Uterus (tissue), 2 donors: ENCODE measurements around the gene IGF1R.

Source experiments
- POLR2A ChIP-seq, 2 donors: fragments of 450-650 bp; IDR thresholded peaks; one replicate each; pipeline ENCODE4 v1.6.1; 2016; ENCODE audit warnings: antibody characterized with exemption in 2 of 2, mild to moderate bottlenecking in 1 of 2, moderate library complexity in 1 of 2
- TF ChIP-seq, protein P1 (sequence below), 4 experiments: fragments of 200-600 bp in 2 of 4; fragments of 450-650 bp in 2 of 4; sonication (generic) in 2 of 4; IDR thresholded peaks; one replicate each; pipeline ENCODE4 v1.5.1; 2016 to 2019; ENCODE audit warnings: antibody characterized with exemption in 4 of 4, mild to moderate bottlenecking in 2 of 4, moderate library complexity in 1 of 4

DNA sequence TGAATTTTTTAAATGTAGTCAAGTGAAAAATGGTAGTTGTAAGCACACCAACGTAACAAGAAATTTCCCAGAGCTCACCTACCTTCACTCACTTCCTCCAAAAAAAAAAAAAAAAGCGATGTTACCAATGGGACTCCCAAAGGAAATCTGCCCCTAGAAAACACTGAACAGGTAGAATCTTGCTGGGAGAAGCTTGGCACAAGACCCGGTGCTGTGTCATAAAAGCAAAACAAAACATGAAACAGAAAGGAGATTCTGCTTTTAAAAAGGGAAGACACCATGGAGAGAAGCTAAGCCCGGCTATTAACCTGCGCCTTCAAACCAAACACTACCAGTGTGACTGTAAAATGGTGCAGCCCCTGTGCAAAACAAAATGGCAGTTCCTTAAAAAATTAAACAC is 318.8 kb downstream of the IGF1R start:
- TF ChIP-seq, protein P1, sequence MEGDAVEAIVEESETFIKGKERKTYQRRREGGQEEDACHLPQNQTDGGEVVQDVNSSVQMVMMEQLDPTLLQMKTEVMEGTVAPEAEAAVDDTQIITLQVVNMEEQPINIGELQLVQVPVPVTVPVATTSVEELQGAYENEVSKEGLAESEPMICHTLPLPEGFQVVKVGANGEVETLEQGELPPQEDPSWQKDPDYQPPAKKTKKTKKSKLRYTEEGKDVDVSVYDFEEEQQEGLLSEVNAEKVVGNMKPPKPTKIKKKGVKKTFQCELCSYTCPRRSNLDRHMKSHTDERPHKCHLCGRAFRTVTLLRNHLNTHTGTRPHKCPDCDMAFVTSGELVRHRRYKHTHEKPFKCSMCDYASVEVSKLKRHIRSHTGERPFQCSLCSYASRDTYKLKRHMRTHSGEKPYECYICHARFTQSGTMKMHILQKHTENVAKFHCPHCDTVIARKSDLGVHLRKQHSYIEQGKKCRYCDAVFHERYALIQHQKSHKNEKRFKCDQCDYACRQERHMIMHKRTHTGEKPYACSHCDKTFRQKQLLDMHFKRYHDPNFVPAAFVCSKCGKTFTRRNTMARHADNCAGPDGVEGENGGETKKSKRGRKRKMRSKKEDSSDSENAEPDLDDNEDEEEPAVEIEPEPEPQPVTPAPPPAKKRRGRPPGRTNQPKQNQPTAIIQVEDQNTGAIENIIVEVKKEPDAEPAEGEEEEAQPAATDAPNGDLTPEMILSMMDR (IDR thresholded peaks at IDR 0.05): no peak
- no peak for TF ChIP-seq POLR2A (IDR thresholded peaks at IDR 0.05)
